NCI-H2196 treated with DMSO at 0.1 percent for 48 hours (cell line): ENCODE measurements around the gene KCNAB1.

Experiments used
- DNase-seq: peaks from one replicate; lab custom pipeline; 2025; ENCODE audit not compliant: unreplicated experiment; lab: John Stamatoyannopoulos, UW

KCNAB1 gene

GRCh38 chr3:156359368-156359767 lies 239.0 kb downstream of the KCNAB1 start:
- DNase-seq, result no peak

DNA sequence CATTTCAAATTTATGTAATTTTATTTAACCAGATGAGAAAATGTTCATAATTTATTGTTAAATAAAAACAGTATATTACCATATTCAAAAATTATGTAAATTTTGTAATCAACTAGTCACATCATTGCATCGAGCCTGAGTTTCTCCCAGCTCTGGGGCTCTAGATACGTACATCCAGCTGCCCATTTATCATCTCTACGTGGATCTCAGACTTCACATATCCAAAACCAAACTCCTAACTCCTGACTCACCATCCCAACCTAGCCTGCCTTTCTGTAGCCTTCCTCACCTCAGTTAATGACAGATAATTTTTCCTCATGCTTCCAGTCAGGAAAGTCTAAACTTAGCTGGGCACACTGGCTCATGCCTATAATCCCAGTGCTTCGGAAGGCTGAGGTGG lies 239.7 kb downstream of the KCNAB1 start:
- no peak for DNase-seq

DNA sequence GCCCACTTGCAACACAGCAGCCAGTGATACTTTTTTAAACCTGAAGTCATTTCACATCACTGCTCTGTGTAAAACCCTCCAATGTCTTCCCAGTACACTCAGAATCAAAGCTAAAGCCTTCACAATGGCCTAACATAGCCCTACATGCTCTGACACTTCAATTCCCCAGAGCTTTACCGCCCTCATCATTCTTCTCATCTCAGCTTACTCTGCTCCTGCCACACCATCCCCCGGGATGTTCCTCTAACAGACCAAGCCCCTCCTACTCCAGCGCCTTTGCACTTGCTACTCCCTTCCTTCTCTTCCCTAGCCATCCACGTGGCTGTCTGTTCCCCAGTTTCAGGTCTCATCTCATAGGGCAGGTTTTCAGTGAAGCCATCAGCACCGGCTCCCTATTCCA lies 240.6 kb downstream of the KCNAB1 start:
- DNase-seq, result no peak

GRCh38 chr3:156366559-156366958 lies 246.2 kb downstream of the KCNAB1 start:
- DNase-seq, result no peak

- DNase-seq, result no peak
These were observed 247.8 kb downstream of the KCNAB1 start for GRCh38 chr3:156368189-156368588.

DNA sequence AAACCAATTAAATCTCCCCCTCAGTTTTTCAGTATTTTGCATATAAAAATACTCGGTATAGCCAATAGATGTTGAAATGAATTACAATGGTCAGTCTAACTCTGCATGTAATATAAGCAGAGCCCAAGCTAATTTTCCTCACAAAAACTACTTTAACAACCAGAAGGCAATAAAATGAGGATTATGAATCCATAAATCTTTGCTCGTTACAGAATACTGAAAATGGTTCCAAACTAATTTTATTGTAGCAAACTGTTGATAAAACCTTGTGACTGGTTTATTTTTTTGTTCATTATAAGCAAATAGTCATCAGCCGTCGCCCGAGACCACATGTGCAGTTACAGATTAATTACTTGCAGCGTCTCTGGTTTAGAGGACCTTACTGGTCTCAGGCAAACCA lies 251.3 kb downstream of the KCNAB1 start:
- DNase-seq, result no peak

- DNase-seq, result no peak
These were observed 252.7 kb downstream of the KCNAB1 start for GRCh38 chr3:156373095-156373494.

DNA sequence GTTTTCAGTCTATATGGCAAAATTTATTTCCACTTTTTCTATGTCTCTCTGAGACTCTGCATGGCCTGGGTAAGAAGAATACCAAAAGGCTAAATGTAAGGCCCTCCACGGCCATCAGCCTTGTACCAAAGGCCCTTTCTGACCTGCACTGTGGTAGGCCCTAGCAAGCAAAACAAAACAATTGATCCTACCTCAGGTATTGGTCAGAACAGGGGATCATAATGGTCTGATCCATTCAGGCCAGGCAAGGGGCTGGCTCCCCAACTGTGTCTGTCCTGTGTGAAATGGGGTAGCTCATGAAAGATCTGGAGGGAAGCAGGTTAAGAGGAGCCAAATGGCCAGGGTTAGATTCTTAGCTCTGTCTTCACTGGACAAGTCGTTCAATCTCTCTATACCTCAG lies 253.3 kb downstream of the KCNAB1 start:
- DNase-seq, result no peak

DNA sequence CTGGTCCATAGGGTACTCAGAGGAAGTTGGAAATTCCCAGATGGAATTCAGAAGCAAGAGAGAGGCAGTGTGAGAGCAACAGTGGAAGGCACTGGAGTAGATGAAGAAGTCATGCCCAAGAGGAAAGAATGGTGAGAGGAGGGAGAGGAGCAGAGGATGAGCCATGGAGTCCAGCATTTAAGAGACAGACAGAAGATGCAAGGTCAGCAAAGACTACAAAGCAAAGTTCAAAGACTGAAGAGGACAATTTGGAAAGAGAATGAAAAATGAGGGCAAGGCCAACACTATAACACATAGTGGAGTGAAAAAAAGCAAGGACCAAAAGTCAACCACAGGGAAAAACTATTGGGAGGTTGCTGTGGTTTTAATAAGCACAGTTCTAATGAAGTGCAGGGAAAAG lies 255.8 kb downstream of the KCNAB1 start:
- DNase-seq, result no peak

DNA sequence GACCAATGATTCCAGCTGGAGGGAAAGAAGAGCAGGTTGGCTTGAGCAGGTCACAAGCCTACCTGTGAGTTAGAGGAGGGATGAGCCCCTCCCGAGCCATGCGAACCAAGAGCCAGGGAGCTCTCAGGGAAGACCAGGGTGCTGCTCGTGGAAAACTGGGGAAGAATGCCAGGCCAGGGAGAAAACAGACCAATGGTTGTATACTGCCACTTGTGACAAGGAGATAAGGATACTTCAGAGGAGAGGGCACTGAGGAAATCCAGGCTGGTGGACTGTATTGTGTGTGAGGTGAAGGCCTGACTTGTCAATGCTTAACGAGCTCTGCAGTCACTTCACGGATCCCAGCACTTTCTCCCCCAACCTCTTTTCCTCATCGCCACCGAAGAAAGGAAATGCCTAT lies 256.9 kb downstream of the KCNAB1 start:
- no peak for DNase-seq

DNA sequence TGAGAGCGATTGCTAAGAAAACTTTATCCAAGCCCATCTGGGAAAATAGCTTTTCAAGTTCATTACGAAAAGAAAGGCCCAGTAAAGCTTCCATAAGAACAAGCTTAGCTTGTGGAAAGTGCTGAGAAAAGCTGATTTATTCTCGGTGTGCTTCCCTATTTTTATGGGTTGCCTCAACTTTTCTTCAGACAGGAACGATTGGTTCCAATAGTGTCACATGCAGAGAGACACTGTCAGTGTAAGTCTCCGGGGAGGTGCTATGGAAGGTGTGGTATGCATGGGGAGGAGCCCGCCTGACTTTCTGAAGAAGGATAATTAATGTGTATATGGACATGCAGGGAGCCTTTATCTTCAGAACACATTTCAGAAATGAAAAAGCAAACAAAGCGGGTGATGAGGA lies 257.3 kb downstream of the KCNAB1 start:
- DNase-seq, result no peak

DNA sequence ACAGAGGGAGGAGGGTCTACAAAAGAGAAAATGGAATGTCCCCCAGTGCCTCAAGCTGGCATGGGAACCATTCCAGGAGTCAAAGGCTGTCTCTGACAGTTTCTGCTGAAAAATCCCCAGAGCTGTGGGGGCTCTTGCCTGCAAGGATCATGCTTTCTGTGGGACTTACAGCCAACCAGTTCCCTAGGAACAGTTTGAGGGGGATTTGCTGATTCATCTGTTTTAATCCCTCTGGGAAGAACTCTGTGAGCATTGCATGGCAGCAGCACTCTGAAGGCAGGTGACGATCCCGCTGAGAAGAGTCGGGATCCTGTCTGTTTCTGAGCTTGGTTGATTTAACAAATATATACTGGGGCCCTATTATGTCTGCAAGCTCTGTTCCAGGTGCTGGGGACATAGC lies 258.5 kb downstream of the KCNAB1 start:
- no peak for DNase-seq

- DNase-seq, result no peak
These were observed 258.9 kb downstream of the KCNAB1 start for GRCh38 chr3:156379327-156379726.

DNA sequence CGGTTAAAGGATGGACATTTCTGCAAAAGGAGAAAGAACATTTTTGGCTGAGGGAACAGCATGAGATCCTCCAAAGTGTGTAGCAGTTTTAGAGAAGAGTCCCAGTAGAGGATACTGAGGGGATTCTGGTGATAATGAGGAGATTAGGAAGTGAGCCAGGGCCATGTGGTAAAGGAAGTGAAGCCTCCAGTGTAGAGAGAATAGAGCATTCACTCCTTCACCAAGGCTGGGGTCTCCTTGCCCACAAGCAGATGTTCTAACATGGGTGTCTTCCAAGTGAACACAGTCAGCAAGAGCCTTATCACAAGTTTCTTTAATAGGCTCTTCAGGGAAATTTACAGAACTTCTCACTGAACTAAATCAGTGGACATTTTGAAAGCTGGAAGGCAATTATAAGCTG lies 260.9 kb downstream of the KCNAB1 start:
- no peak for DNase-seq

DNA sequence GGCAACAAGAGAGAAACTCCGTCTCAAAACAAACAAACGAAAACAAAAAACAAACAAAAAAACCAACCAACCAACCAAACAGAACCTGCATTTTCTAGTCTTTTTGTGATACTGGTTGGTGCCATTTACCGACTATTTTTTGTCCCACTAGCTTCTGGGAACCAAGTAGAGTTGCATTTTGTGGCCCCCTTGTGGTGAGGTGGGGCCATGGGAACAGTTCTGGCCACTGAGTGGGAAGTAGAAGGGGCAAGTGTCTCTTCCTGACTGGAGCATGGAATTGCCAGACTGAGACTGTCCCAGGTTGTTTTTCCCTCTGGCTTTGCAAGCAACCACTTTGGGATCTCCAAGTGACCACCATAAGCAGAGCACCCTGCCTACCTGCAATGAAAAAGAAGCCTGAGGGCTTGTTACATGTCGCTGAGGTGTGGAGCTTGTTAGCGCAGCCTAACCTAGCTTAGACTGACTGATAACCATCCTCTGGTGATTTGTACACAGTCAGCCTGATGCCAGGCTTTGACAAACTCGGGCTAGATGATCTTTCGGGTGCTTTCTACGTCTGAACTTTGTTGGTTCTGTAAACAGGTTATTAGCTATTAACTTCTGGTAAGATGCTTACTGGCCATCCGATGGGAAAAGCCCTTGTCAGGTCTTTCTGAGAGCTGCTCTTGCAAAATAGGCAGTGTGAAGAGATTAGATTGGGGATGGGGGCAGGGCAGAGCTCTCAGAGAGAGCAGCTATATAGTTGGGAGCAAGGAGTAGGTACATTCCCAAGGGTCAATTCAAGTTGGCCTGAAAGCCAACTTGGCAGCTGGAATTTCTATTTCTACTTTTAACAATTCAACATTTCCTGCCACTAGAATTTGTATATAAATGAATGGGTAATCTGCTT lies 262.3 kb downstream of the KCNAB1 start:
- no peak for DNase-seq

GRCh38 chr3:156383441-156384025 lies 263.2 kb downstream of the KCNAB1 start:
- no peak for DNase-seq

DNA sequence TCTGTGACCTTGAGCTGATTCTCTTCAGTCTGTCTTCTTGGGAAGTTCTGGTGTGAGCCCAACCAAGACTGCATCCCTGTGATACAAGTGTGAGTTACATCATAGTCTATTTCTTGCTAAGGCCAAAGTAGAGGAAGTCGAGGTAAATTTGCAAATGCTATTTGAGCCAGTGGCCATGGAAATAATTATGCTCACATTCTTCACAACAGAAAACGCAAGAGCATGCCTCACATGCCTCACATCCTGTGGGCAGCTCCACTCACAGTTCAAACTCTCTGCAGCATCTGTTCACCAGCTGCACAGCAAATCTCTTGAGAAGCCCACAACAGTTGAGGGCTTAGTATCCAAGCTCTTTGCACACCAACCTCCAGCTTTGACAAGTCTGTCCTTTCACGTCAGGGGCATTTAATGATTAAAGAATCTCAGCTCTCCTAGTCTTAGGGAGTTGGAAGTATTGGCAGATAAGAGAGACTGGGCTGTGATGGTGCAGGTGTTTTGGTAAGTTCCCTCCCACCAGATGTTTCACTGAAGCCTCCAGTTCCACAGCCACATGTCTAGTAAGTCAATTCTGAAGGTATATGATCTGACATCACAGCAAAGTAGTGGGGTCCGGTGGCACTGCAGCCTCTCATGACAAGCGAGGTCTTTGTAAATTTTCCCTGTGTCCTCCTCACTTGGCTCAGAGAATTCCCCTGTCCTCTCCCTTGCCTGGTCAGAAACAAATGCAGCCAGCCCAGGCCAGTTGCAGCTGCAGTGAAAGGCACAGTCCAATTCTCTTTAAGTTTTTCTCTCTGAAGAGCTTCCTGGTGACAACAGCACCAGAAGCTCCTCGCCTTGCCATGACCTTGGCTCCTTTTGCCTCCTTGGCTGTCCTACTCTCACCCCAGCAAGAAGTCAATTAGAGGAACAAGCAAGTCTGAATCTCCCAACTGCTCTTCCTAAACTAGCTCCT lies 268.4 kb downstream of the KCNAB1 start:
- DNase-seq, result no peak

- no peak for DNase-seq
These were observed 269.1 kb downstream of the KCNAB1 start for GRCh38 chr3:156389449-156389950.

GRCh38 chr3:156390846-156391245 lies 270.5 kb downstream of the KCNAB1 start:
- DNase-seq, result no peak

GRCh38 chr3:156395961-156396710 lies 275.8 kb downstream of the KCNAB1 start:
- DNase-seq, result no peak

DNA sequence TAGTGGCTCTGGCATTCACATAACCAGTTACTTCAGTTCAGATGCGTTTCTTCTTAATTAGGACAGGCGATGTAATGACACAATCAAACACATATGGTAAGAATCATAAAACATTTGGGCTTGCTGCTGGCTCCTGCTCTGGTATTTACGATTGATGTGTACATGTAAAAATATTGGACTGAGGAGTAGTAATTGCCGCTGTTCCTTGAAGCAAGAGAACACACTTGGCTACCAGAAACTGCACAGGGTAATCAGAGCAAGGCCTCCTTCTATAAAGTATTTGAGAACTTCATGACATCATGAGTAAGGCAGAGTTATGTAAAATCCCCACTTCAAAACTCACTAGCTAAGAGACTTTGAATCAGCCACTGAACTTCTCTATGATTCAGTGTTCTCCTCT lies 276.5 kb downstream of the KCNAB1 start:
- no peak for DNase-seq
